Liver (tissue), 9 donors: Measurements from ENCODE around the gene DNAH2. TPM values are rescaled to one million over a fixed set of nuclear protein-coding genes. Genes with fewer than 3 reads are reported as not detected.

Source experiments
- DNase-seq: peaks from one replicate; pipeline ENCODE4 v3.0.0-alpha.2; 2017; ENCODE audit warnings: low spot score
- H3K27ac ChIP-seq, 2 donors: one replicate each; pipeline ENCODE4 v1.7.0; 2013; ENCODE audit warnings: inconsistent platforms in 2 of 2, low read length in 2 of 2, control low read depth in 1 of 2, low read depth in 1 of 2, mild to moderate bottlenecking in 1 of 2
- H3K27me3 ChIP-seq, 4 donors: one replicate each; pipeline versions ENCODE4 v1.6.1 to v1.7.0; 2013; ENCODE audit warnings: low read length in 3 of 4, inconsistent platforms in 1 of 4, mild to moderate bottlenecking in 1 of 4, moderate library complexity in 1 of 4; ENCODE audit not compliant: control insufficient read depth in 4 of 4, insufficient read depth in 4 of 4
- H3K36me3 ChIP-seq, 4 donors: one replicate each; pipeline versions ENCODE4 v1.6.1 to v1.7.0; 2013; ENCODE audit warnings: low read length in 3 of 4, mild to moderate bottlenecking in 3 of 4, low read depth in 1 of 4, moderate library complexity in 1 of 4; ENCODE audit not compliant: control insufficient read depth in 4 of 4, insufficient read depth in 3 of 4
- H3K4me1 ChIP-seq, 4 donors: one replicate each; pipeline versions ENCODE4 v1.6.1 to v1.7.0; 2013; ENCODE audit warnings: low read length in 3 of 4, mild to moderate bottlenecking in 3 of 4, moderate library complexity in 1 of 4; ENCODE audit not compliant: control insufficient read depth in 4 of 4, insufficient read depth in 4 of 4
- H3K4me3 ChIP-seq, 3 donors: one replicate each; pipeline versions ENCODE4 v1.6.1 to v1.7.0; 2013; ENCODE audit warnings: low read length in 3 of 3, control low read depth in 1 of 3, low read depth in 1 of 3, mild to moderate bottlenecking in 1 of 3
- H3K9ac ChIP-seq, 2 donors: one replicate each; pipeline ENCODE4 v1.7.0; 2013; ENCODE audit warnings: low read length in 2 of 2, mild to moderate bottlenecking in 2 of 2, moderate library complexity in 2 of 2, control low read depth in 1 of 2, low read depth in 1 of 2
- H3K9me3 ChIP-seq, 4 donors: one replicate each; pipeline versions ENCODE4 v1.6.1 to v1.7.0; 2013; ENCODE audit warnings: low read length in 3 of 4; ENCODE audit not compliant: control insufficient read depth in 4 of 4
- ATF3 ChIP-seq: IDR thresholded peaks from 2 replicates; pipeline ENCODE4 v1.6.1; 2016; ENCODE audit warnings: antibody characterized with exemption
- CTCF ChIP-seq: fragments of 150-350 bp; IDR thresholded peaks from 2 replicates; pipeline ENCODE4 v1.5.1; 2017; ENCODE audit warnings: improper control_type of control experiment, low read depth, low read length; ENCODE audit not compliant: missing input control
- EGR1 ChIP-seq, 2 donors: IDR thresholded peaks; 2 replicates each; pipeline ENCODE4 v1.6.1; 2016 to 2018; ENCODE audit warnings: antibody characterized with exemption in 2 of 2, low read depth in 2 of 2
- FOXA1 ChIP-seq: IDR thresholded peaks from 2 replicates; pipeline ENCODE4 v1.6.1; 2016; ENCODE audit warnings: antibody characterized with exemption
- FOXA2 ChIP-seq: IDR thresholded peaks from 2 replicates; pipeline ENCODE4 v1.6.1; 2016; ENCODE audit warnings: antibody characterized with exemption
- GABPA ChIP-seq, 2 donors: IDR thresholded peaks in 1 of 2; conservative IDR thresholded peaks in 1 of 2; 2 replicates each; pipeline ENCODE4 v1.6.1; 2016; ENCODE audit warnings: antibody characterized with exemption in 2 of 2, mild to moderate bottlenecking in 1 of 2, moderate library complexity in 1 of 2
- HNF4A ChIP-seq, 2 donors: conservative IDR thresholded peaks; 2 replicates each; pipeline ENCODE4 v1.6.1; 2016; ENCODE audit warnings: antibody characterized with exemption in 2 of 2, mild to moderate bottlenecking in 2 of 2
- HNF4G ChIP-seq: IDR thresholded peaks from 2 replicates; pipeline ENCODE4 v1.6.1; 2016; ENCODE audit warnings: antibody characterized with exemption
- JUND ChIP-seq, 2 donors: IDR thresholded peaks; 2 replicates each; pipeline ENCODE4 v1.6.1; 2016; ENCODE audit warnings: antibody characterized with exemption in 2 of 2
- MAX ChIP-seq: IDR thresholded peaks from 2 replicates; pipeline ENCODE4 v1.6.1; 2016; ENCODE audit warnings: antibody characterized with exemption
- NR2F2 ChIP-seq: IDR thresholded peaks from 2 replicates; pipeline ENCODE4 v1.6.1; 2016; ENCODE audit warnings: antibody characterized with exemption
- RAD21 ChIP-seq, 2 donors: IDR thresholded peaks; 2 replicates each; pipeline ENCODE4 v1.6.1; 2016; ENCODE audit warnings: antibody characterized with exemption in 2 of 2, mild to moderate bottlenecking in 2 of 2
- REST ChIP-seq: IDR thresholded peaks from 2 replicates; pipeline ENCODE4 v1.6.1; 2016; ENCODE audit warnings: antibody characterized with exemption, mild to moderate bottlenecking
- RXRA ChIP-seq, 2 donors: IDR thresholded peaks; 2 replicates each; pipeline ENCODE4 v1.6.1; 2017 to 2018; ENCODE audit warnings: antibody characterized with exemption in 2 of 2, mild to moderate bottlenecking in 1 of 2
- SP1 ChIP-seq: IDR thresholded peaks from 2 replicates; pipeline ENCODE4 v1.6.1; 2018; ENCODE audit warnings: antibody characterized with exemption, mild to moderate bottlenecking
- TAF1 ChIP-seq: conservative IDR thresholded peaks from 2 replicates; pipeline ENCODE4 v1.6.1; 2016; ENCODE audit warnings: antibody characterized with exemption, mild to moderate bottlenecking
- YY1 ChIP-seq: IDR thresholded peaks from 2 replicates; pipeline ENCODE4 v1.6.1; 2016; ENCODE audit warnings: antibody characterized with exemption, mild to moderate bottlenecking
- ZBTB33 ChIP-seq: IDR thresholded peaks from 2 replicates; pipeline ENCODE4 v1.6.1; 2016; ENCODE audit warnings: antibody characterized with exemption
- WGBS: extraction: QIAGEN DNeasy Blood & Tissue Kit; methylation state at CpG from one replicate; pipeline ENCODE4 v1.1.7; 2013; 5-methylcytosine and 5-hydroxymethylcytosine counted together
- polyA plus RNA-seq, 2 donors: library from polyadenylated mRNA; stranded (reverse) in 1 of 2; unstranded in 1 of 2; fragments of 200-250 nt in 1 of 2; fragments of >200 nt in 1 of 2; fragmentation: Nextera tagmentation in 1 of 2; extraction: Ambion mirVana in 1 of 2; gene quantifications; one replicate each; pipeline versions ENCODE4 v1.2.1 to v1.2.3, GENCODE V29; 2013 to 2015
- total RNA-seq, 2 donors: library from RNA; depleted of rRNA; stranded (reverse); fragments of >200 nt; gene quantifications; one replicate each; pipeline ENCODE4 v1.2.3, GENCODE V29; 2014
- donor health status: healthy.
- donor health status: healthy.
- donor health status: healthy.
- donor health status: healthy.
- donor health status: healthy.

DNAH2 gene
- total and polyA plus RNA-seq, 4 donors: under 0.01 to 0.25 (median 0.05) TPM

- WGBS: 5% methylated on average over 44 of the region's 44 CpGs
- TF ChIP-seq CTCF (no peak), NR2F2 (peak; percentile 18), ATF3 (no peak), FOXA2 (no peak), JUND (IDR thresholded peaks at IDR 0.05) (no peak), RXRA (IDR thresholded peaks at IDR 0.05) (peak in 1 of 2 donors; percentile 32), TAF1 (no peak), YY1 (no peak), ZBTB33 (peak; percentile 82), HNF4G (no peak), MAX (no peak), SP1 (peak; percentile 38), GABPA (IDR thresholded peaks at IDR 0.05 in 1 of 2, conservative IDR thresholded peaks at IDR 0.05 in 1 of 2) (peak; percentile 56 to 86), RAD21 (IDR thresholded peaks at IDR 0.05) (peak in 1 of 2 donors; percentile 40), HNF4A (conservative IDR thresholded peaks at IDR 0.05) (peak in 1 of 2 donors; percentile 3), EGR1 (IDR thresholded peaks at IDR 0.05; ENCODE audit: low read depth in 2 of 2) (no peak), FOXA1 (no peak), REST (peak; percentile 69)
Observed at GRCh38 chr17:7685533-7686221, 31.9 kb upstream of the DNAH2 start.

More at GRCh38 chr17:7685533-7686221, 31.9 kb upstream of the DNAH2 start:
- peak overlapping the region; percentile 93 to 98 for H3K27ac ChIP-seq
- peak; percentile 91 for DNase-seq
- peaks cover 4 to 31% (median 24%) of the 10 kb centered on the region in 4 donors for H3K4me1 ChIP-seq
- H3K36me3 ChIP-seq: no peaks in the 10 kb centered on the region
- peak overlapping the region; percentile 84 to 100 (median 85) for H3K4me3 ChIP-seq
- H3K9me3 ChIP-seq: no peaks in the 10 kb centered on the region
- no peaks in the 10 kb centered on the region for H3K27me3 ChIP-seq
- peak overlapping the region; percentile 93 for H3K9ac ChIP-seq
